HG02852 (cell line): ENCODE measurements around the gene P2RX1.

Source experiments
- ATAC-seq: cut with Tn5 transposase; IDR thresholded peaks from one replicate; pipeline ENCODE4 v1.9.1; 2021; ENCODE audit warnings: mild to moderate bottlenecking, moderate library complexity; ENCODE audit not compliant: unreplicated experiment

The P2RX1 gene

GRCh38 chr17:3907483-3908216 is 8.6 kb downstream of the P2RX1 start:
- no peak for ATAC-seq

DNA sequence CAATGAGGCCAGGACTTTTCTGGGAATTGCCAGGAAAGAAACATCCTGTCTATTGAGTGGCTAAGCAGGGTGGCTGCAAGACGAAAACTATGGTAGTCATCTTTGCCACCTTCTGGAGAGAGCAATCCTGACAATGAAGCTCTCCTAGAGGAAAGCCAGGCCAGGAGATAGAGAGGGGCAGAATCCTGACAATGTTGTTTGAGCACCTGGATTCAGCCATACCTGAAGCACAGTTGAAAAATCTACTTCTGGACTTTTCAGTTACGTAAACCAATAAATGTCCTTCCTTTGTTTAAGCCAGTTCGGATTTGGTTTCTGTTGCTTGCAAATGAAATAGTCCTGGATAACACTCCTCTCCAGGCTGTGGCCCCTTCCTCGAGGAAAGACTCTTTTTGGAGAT is 9.4 kb downstream of the P2RX1 start:
- ATAC-seq = no peak

DNA sequence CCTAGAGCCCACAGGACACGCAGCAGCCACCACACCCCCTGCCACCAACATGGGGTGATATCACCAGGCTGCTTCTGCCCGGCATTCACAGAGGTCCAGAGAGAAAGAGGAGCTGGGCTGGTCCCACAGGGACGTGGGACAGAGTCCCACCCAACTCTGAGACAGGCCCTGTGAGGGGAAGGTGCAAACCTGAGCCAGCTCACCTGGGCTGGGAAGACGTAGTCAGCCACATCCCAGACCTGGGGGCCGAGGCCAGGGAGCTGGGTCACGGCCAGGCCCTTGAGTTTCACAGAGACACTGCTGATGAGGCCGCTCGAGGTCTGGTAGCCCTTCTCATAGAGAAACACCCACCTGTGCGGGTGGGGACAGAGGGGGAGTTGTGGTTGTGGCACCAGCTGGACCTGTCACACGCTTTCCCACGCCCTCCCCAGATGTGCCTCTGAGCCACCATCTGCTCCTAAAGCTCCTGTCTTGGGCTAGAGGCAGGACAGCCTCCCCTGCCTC is 11.2 kb downstream of the P2RX1 start:
- ATAC-seq = no peak

- no peak for ATAC-seq
These were observed 11.8 kb downstream of the P2RX1 start for GRCh38 chr17:3904501-3904900.

DNA sequence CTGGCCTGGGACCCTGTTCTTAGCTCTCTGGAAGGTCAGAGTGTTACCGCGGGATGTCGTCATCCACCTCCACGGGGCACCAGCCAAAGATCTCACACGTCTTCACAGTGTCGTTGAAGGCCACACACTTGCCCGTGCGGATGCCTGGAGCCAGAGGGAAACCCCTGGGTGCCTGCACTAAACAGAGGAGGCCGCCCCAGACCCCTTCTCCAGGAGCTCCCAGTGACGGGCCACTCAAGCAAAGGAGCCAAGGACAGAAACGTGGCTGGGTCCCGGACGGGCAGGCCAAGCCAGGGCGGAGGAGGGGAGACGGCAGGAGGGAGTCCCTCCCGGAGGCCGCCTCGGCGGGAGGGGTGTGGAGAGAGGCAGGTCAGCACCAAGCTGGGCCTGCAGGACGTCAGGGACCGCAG is 12.4 kb downstream of the P2RX1 start:
- ATAC-seq = no peak

GRCh38 chr17:3903051-3903825 is 13.0 kb downstream of the P2RX1 start:
- ATAC-seq = no peak

DNA sequence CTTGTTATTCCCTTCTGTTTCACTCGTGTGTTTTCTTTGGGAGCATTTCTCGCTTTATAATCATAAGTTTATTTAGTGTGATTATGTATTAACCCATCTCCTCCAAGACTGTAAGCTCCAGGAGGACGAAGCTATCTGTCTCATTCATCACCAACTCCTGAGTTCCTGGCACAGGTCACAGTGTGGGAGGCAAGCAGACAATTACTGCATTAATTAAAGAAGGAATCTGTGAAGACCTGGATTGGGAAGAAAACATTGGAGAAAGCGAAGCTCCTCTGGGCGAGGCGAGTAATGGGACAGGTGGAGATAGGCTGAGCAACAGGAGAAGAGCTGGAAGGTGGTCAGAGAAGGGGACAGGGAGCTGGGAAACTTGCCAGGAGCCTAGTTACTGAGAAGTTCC is 15.6 kb downstream of the P2RX1 start:
- no peak for ATAC-seq

DNA sequence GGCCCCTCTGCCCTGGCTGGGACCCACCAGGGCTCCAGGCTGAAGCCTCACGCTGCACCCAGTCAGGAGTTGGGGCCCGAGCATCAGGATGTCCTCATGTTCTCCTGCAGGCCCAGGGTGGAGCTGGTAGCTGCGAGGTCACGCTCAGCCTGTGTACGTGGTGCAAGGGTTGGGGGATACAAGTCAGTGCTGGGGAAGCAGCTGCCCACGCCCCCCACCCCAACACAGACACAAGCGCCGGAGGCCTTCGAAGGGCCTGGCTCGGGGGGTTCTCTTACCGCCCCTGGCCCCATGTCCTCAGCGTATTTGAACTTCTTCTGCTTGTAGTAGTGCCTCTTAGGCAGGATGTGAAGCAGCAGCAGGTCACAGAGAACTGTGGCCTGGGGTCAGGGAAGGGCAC is 18.5 kb downstream of the P2RX1 start:
- no peak for ATAC-seq

- ATAC-seq = no peak
These were observed 19.4 kb downstream of the P2RX1 start for GRCh38 chr17:3896968-3897235.

- ATAC-seq = no peak
These were observed 19.9 kb downstream of the P2RX1 start for GRCh38 chr17:3896108-3896967.

- no peak for ATAC-seq
These were observed 20.9 kb downstream of the P2RX1 start for GRCh38 chr17:3895354-3895753.

- ATAC-seq = no peak
These were observed 21.3 kb downstream of the P2RX1 start for GRCh38 chr17:3894911-3895343.

DNA sequence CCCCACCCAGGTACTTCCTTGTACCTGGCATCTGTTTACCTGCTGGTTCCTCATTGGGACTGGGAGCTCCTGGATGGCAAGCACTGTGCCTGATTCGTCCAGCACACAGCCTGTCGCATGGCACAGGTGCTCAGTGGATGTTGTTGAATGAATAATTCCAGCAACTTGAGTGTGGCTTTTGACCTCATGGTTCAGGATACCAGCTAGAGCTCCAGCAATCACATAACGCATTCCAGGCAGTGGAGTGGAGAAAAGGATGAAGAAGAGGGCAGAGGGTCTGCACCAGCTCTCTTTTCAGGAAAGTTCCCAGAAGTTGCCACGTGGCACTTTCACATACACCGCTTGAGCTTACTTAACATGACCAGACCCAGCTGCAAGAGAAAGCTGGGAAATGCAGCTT is 22.1 kb downstream of the P2RX1 start:
- no peak for ATAC-seq

DNA sequence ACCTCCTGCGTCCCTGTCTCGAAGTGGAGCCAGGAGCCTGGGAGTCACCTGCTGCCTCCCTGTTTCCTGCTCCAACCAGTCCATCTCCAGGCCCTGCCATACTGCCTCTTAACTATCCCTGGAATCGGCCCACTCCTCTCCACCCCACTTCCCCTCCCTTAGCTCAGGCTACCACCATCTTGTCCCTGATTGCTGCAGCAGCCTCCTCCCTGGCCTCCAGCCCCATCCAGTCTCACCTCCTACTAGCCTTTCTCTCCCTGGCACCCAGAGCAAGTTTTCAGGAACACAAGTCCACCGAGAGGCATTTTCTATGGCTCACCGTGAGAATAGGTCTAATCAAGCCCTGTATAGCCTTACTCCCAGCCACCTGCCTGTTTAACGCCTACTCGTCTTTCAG is 22.5 kb downstream of the P2RX1 start:
- no peak for ATAC-seq

DNA sequence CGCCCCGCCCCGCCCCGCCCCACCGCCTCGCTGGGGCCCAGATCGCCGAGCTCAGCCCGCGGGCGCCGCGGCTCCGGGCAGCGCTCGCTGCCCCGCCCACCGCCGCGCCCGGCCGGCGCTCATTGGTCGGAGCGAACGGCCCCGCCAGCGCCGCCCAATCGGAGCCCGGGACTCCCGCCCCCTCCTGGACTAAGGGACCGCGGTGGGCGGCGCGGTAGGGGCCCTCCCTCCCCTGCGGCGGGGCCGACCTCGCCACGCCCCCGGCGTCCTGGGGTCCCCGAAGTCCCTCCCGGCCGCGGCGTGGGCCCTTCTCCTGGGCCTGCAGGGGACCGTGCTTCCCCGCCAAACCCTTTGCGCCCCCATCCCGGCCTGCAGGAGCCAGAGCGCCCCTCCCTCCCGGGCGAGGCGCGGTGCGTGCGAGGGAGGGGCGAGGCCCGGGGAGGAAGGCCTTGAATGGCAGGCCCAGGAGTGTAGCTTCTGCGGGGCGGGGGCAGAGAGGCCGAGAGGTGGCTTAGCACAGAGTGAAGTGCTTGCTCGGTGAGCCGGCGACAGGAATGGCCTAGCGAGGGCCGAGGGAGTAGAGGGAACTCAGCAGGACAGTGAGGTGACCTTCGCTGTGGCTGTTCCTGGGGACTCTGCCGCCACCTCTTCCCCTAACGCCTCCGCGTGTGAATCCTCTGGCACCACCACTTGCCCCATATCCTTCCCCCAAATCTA is 23.1 kb downstream of the P2RX1 start, which contains the start of gene CAMKK1:
CAMKK1 (minus strand) TSS at position 51 of the 717 bp plus-strand sequence. CDS start 7,366 bp downstream, outside the sequence.
- ATAC-seq = peak; percentile 84

- peak; percentile 16 for ATAC-seq
These were observed 23.9 kb downstream of the P2RX1 start for GRCh38 chr17:3892095-3892998.

- no peak for ATAC-seq
These were observed 24.6 kb downstream of the P2RX1 start for GRCh38 chr17:3891626-3892094.

DNA sequence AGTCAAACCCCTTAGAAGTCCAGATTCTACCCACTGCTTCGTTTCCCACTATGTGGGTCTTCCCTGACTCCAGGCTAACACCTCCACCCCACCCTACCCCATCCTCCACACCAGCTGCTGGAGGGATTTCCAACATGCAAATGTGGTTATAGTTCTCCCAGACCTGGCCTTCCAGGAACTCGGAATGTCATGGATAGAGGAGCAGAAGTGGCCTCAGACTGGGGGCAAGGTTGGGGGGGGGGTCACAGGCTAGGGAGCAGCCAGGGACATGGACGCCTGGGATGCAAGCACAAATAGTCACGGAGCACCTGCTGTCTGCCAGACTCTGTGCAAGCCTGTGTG is 25.4 kb downstream of the P2RX1 start:
- ATAC-seq = no peak

- ATAC-seq = no peak
These were observed 26.0 kb downstream of the P2RX1 start for GRCh38 chr17:3890082-3890877.
